ENCODE measurements around the gene H2BK1.

DNA sequence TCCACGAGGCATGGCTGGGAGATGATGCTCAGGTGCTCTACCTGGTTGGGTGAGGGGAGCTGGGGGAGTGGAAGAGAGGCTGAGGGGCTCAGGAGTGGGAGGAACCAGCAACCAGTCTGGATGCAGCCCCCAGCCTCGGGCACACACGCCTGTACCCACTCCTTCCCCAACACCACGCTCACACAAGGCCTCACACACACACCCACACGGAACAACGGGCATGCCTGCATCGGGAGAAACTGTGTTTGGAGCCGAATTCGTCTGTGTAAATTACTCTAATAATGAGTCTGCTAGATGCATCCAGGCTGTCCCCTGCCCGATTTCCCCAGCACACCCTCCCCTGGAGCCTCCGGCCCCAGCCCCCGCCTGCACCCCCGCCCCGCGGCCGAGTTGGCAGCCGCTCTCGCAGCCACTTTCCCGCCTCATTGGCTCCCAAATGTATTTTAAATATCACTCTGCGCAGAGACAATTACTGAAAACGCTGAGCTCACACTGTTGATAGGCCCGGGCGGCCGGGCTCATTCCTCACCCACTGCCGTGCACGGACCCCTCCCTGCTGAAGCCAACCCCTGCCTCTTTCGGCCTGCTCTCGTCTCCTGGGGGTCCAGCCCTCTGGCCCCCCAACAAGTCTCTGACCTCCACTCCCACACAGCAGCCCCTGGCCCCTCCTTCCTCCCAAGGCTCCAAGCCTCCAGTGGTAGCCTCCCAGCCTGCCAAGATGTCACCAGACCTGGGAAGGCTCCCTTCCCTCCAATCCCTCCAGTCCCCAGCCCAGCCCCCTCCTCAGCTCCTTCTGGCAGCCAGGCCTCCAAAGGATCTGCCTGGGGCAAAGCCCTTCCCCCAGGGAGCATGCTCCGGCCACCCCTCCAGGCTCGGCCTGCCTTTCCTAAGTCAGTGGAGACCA lies 11.1 kb downstream of the H2BK1 start:
- TF ChIP-seq SP1 (IDR thresholded peaks at IDR 0.05) (no peak), FOXA1 (IDR thresholded peaks at IDR 0.05) (no peak), BHLHE40 (IDR thresholded peaks at IDR 0.05; ENCODE audit: borderline replicate concordance) (no peak), FOXM1 (IDR thresholded peaks at IDR 0.05; ENCODE audit: borderline replicate concordance) (no peak), LEF1 (IDR thresholded peaks at IDR 0.05; ENCODE audit: borderline replicate concordance) (no peak), ELF4 (IDR thresholded peaks at IDR 0.05) (no peak), TARDBP (IDR thresholded peaks at IDR 0.05) (no peak), ZNF384 (IDR thresholded peaks at IDR 0.05) (no peak)
- TF ChIP-seq, protein P1, sequence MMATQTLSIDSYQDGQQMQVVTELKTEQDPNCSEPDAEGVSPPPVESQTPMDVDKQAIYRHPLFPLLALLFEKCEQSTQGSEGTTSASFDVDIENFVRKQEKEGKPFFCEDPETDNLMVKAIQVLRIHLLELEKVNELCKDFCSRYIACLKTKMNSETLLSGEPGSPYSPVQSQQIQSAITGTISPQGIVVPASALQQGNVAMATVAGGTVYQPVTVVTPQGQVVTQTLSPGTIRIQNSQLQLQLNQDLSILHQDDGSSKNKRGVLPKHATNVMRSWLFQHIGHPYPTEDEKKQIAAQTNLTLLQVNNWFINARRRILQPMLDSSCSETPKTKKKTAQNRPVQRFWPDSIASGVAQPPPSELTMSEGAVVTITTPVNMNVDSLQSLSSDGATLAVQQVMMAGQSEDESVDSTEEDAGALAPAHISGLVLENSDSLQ (IDR thresholded peaks at IDR 0.05) = no peak

Data from HEK293T (cell line).